HG03432 (cell line): ENCODE measurements around the gene FBXO48.

Experiments
- ATAC-seq: cut with Tn5 transposase; IDR thresholded peaks from one replicate; pipeline ENCODE4 v1.9.1; 2021; ENCODE audit warnings: mild to moderate bottlenecking, moderate library complexity; ENCODE audit not compliant: unreplicated experiment

The FBXO48 gene, protein sequence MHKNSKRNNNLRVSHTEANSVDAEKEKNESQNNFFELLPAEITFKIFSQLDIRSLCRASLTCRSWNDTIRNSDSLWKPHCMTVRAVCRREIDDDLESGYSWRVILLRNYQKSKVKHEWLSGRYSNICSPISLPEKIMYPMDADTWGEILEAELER

DNA sequence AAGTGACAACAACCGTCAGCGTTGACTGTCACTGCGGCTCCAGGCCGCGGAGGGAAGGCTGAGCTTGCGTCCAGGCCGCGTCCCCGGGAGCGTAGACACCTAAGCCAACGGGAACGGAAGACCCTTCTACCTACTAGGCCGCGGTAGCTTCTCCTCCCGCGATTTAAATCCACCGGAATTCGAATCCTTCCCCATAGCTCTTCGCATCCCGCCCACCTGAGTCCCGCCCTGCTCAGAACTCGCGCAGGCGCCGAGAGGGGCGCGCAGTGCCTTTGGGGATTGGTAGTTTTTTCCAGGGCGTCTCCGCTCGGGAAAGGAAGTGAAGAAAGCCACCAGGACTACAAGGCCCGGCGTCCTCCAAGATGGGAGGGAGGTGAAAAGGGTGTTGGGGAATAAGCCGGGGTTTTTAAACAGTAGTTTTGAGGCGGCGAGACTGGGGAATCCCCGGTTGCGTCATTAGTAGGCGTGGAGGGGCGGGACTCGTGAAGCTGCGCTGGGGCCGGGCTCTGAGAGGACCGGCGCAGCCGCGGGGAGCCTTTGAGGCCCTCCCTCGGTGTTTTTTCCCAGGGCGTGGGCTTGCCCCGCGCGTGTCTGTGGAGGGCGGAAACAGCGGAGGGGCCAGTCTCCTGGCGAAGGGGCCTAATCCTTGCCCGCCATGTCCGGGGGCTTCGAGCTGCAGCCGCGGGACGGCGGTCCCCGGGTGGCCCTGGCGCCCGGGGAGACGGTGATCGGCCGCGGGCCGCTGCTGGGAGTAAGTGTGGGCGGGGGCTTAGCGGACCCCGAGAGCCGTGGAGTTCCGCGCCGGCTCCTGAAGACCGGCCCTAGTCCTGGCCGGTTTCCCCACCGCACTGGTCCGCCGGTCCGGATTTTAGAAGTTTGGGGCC, at the start of gene FBXO48, which contains the start of gene APLF:
Gene FBXO48, minus strand, starts transcription at position 218 of the 884 bp plus-strand sequence. CDS start 2,149 bp downstream, outside the sequence.
Gene APLF, plus strand, starts transcription at position 509 of the 884 bp plus-strand sequence. Its CDS starts 147 bp downstream, at position 656.
- peak; percentile 95 for ATAC-seq

- no peak for ATAC-seq
Measured at GRCh38 chr2:68516051-68516955, 49.2 kb upstream of the FBXO48 start.

GRCh38 chr2:68514316-68514929, 47.3 kb upstream of the FBXO48 start:
- no peak for ATAC-seq

DNA sequence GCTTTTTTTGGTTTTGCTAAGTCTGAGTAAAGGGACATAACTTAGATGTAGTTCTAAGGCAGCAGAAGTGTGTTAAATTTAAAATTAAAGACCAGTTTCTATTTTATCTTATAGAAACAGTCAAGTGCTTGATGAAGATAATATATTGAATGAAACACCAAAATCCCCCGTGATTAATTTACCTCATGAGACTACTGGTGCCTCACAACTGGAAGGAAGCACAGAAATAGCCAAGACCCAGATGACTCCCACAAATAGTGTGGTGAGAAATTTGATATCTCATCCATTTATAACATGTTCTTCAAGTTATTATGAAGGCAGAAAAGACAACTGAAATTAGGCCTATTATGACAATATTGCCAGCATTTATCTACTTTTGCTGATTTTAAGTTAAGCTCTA, 45.9 kb upstream of the FBXO48 start:
- no peak for ATAC-seq

DNA sequence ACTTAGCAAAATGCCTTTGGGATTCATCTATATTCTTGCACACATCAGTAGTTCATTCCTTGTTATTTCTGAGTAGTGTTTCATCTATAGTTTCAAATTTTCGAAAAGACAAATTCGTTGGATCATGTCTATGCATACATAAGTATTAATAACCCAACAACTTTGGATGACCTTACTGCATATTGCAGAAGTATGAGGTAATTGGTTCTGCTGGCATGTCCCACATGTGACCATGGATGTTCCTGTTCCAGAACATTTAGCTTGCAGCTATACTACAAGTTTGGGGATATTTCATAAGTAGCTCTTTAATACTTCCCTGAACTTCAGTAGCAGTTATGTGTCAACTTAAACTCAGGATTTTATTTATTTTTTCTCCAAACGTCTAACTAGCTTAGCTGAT, 45.2 kb upstream of the FBXO48 start:
- ATAC-seq, result no peak

- ATAC-seq, result no peak
Measured at GRCh38 chr2:68506170-68506569, 39.1 kb upstream of the FBXO48 start.

GRCh38 chr2:68505603-68506159, 38.6 kb upstream of the FBXO48 start:
- ATAC-seq, result no peak

GRCh38 chr2:68501768-68502167, 34.7 kb upstream of the FBXO48 start:
- no peak for ATAC-seq

DNA sequence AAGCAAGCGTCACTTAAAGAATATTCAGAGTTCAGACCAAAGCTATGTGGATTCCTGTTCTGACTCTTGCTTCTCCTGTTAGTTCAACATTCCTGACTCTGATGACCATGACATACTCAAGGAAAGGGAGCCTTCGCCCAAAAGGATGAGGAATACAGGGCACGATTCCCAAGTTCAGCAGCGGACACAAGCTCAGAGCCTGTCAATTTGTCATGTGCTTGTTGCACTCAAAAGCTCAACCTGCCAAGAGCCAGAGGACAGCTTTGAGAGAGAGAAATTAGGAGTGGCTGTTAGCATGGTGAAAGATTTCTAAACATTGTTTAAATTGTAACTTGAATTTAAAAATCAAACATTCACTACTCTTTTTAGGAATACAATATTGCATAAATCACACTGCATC, 33.6 kb upstream of the FBXO48 start:
- ATAC-seq, result no peak

DNA sequence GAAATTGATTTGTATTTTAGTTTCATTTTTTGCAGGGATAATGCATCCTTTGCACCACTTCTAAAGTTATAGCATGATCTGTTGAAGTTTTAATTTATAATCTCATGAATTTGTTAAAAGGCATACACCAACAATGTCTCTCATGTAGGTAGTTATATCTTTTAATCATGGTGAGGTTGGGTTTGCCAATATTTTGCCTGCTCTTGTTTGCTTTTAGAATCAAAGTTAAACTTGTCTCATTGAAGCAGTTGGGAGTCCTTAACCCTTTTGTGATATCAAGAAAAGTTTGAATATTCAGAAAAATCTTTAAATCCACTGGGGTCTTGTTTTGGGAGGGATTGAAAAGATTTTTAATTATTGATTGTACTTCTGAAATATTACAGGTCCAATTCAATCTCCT, 32.0 kb upstream of the FBXO48 start:
- ATAC-seq, result no peak

DNA sequence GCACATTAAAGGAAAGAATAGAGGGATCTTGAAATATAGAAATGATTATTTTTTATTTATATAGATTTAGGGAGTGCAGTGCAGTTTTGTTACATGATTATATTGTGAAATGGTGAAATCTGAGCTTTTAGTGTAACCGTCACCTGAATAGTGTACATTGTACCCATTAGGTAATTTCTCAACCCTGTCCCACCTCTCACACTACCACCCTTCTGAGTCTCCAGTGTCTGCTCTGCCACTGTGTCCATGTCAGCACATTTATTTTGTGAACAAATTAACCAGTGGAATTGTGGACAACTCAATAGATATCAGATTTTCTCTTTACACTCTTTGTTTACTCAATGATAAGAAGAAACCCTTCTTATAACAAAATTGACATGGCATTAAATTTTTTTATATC, 24.5 kb upstream of the FBXO48 start:
- no peak for ATAC-seq

DNA sequence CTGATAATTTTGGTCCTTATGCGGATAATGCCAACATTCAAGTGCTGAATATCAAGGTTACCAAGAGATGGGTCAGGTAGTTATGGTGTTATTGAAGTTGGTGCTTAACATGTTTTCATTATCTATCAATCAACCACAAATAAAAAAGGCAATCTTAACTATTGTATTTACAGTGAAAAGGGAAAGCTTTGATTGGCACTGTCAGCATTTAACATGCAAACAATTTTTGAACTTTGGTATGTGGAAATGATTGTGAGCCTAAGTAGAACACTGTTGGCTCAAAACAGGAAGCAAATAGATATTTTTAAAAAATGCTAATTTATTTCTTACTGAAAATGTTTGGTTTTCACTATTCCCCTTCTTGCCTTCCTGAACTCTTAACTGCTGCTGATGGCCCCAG, 22.2 kb upstream of the FBXO48 start:
- ATAC-seq, result no peak

DNA sequence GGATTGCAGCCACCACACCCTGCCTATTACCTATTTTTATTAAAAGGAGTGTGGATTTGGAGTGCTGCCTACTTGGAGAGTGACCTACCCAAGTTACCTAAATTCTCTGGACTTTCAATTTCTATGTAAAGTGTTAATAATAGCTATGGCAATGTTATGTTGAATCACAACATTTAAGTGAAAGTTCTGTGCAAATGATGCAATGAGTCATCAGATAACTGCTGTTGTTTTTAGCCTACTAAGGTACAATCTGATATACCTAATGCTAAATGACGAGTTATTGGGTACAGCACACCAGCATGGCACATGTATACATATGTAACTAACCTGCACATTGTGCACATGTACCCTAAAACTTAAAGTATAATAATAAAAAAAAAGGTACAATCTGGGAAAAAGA, 21.5 kb upstream of the FBXO48 start:
- peak; percentile 69 for ATAC-seq

GRCh38 chr2:68487773-68488355, 20.8 kb upstream of the FBXO48 start:
- no peak for ATAC-seq

GRCh38 chr2:68483011-68483410, 15.9 kb upstream of the FBXO48 start:
- ATAC-seq, result no peak

DNA sequence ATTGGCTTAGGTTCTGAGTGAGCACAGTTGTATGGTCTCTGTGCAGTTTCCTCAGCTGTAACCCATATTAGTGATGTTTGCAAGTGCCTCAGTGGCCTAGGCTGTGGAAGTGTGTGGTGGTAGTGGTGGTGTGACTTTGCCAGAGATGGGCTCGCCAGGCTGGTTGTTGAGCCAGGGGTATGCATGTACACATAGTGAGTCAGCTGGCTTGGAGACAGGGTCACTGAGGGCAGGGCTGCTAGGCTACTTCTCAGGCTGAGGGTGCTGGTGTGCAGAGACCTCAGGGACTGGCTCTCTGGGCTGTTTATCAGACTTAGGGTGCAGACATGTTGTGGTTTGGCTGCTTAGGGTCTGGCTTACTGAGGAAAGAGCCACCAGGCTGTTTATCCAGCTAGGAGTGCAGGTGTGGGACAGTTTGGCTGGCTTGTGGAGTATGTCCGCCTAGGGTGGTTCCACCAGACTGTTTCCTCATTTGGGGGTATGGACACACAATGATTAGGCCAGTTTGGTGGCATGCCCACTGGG, 15.3 kb upstream of the FBXO48 start:
- ATAC-seq, result no peak

GRCh38 chr2:68478688-68479087, 11.6 kb upstream of the FBXO48 start:
- no peak for ATAC-seq

- ATAC-seq, result no peak
Measured at GRCh38 chr2:68476454-68476853, 9.4 kb upstream of the FBXO48 start.

GRCh38 chr2:68475576-68475975, 8.5 kb upstream of the FBXO48 start:
- ATAC-seq, result no peak

DNA sequence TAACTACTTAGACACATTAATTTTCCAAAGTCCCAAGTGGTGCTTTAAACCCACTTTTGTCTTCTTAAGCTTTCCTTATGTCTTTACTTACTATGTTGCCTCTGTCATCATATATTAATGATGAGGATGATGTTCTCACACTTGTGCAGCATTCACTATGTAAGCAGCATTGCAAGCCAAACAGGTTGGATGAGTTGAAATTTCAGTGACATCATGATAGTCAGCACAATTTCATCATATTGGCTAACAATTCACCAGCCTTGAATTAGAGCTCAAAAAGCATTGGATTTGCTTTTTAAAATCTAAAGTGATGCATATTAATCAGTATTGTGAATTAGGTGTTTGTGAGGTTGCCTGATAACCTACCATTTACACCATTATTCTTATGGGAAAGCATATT, 8.0 kb upstream of the FBXO48 start:
- ATAC-seq, result no peak
